ENCODE results near the gene BRD7.

Gene BRD7

GRCh38 chr16:50388496-50388895 lies 19.7 kb upstream of the BRD7 start:
- no peak for DNase-seq

GRCh38 chr16:50386774-50387173 lies 18.0 kb upstream of the BRD7 start:
- DNase-seq = no peak

- DNase-seq = no peak
Observed at GRCh38 chr16:50386139-50386538, 17.4 kb upstream of the BRD7 start.

- no peak for DNase-seq
Observed at GRCh38 chr16:50384500-50385135, 15.8 kb upstream of the BRD7 start.

GRCh38 chr16:50381679-50382440 lies 13.1 kb upstream of the BRD7 start:
- DNase-seq = no peak

GRCh38 chr16:50378417-50378816 lies 9.6 kb upstream of the BRD7 start:
- DNase-seq = no peak

- DNase-seq = no peak
Observed at GRCh38 chr16:50377001-50377400, 8.2 kb upstream of the BRD7 start.

GRCh38 chr16:50373780-50374179 lies 5.0 kb upstream of the BRD7 start:
- DNase-seq = no peak

GRCh38 chr16:50373345-50373701 lies 4.5 kb upstream of the BRD7 start:
- DNase-seq = no peak

GRCh38 chr16:50372611-50373344 lies 4.0 kb upstream of the BRD7 start:
- no peak for DNase-seq

GRCh38 chr16:50371936-50372595 lies 3.3 kb upstream of the BRD7 start:
- no peak for DNase-seq

GRCh38 chr16:50371036-50371716 lies 2.4 kb upstream of the BRD7 start:
- no peak for DNase-seq

- no peak for DNase-seq
Observed at GRCh38 chr16:50369133-50369804, 481 bp upstream of the BRD7 start.

GRCh38 chr16:50367777-50368409 lies 895 bp downstream of the BRD7 start:
- no peak for DNase-seq

- DNase-seq = no peak
Observed at GRCh38 chr16:50365791-50366575, 2.8 kb downstream of the BRD7 start.

- no peak for DNase-seq
Observed at GRCh38 chr16:50363656-50364055, 5.1 kb downstream of the BRD7 start.

GRCh38 chr16:50360779-50361178 lies 8.0 kb downstream of the BRD7 start:
- no peak for DNase-seq

GRCh38 chr16:50360033-50360778 lies 8.6 kb downstream of the BRD7 start:
- DNase-seq = no peak

- DNase-seq = no peak
Observed at GRCh38 chr16:50359626-50360025, 9.2 kb downstream of the BRD7 start.

All from stimulated activated CD4-positive, alpha-beta T cell treated with anti-CD3 and anti-CD28 coated beads, Interleukin-15, amount 100 ng/mL, for 24 hours (primary cell).